ENCODE results near the gene NPDC1.

Gene NPDC1

DNA sequence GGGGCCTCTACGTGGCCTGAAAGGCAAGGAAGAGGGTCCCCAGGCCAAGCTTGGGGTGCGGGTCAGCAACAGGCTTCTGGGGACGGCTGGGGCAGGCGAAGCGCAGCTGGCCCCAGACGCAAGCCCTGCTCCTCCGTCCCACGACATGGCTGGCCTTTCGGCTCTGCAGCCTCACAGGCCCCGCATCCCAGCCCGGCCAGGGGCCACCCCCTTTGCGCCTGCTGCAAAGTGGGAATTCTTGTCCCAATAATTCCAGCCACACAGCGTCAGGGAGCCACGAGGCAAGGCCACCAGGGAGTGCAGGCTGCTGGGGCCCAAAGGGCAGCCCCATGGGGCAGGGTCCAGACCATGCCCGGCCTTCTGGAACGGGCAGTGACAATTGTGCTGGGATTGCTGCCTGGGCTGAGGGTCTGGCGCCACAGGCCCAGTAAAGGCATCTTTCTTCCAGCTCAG is 9.0 kb upstream of the NPDC1 start:
- Histone ChIP-seq H3K4me3 (ENCODE audit: low read length) (no peak overlapping the region), H3K27me3 (ENCODE audit: low read depth, low read length) (peaks cover 3% of the 10 kb centered on the region; the same call in 1 of the 2 replicates), H3K36me3 (replicated peaks; ENCODE audit: low read depth, low read length) (no peaks in the 10 kb centered on the region), H3K4me2 (ENCODE audit: low read length) (no peak overlapping the region), H3K79me2 (ENCODE audit: low read length) (no peaks in the 10 kb centered on the region), H3K27ac (ENCODE audit: low read length) (no peak overlapping the region), H3K9ac (ENCODE audit: low read length) (no peak overlapping the region), H3K4me1 (ENCODE audit: low read length) (no peaks in the 10 kb centered on the region), H4K20me1 (ENCODE audit: insufficient read depth, low read length) (no peaks in the 10 kb centered on the region), H2AFZ (ENCODE audit: low read depth, low read length) (no peak overlapping the region), H3K9me3 (ENCODE audit: insufficient read depth, low read length) (no peaks in the 10 kb centered on the region)
- TF ChIP-seq, protein P1, sequence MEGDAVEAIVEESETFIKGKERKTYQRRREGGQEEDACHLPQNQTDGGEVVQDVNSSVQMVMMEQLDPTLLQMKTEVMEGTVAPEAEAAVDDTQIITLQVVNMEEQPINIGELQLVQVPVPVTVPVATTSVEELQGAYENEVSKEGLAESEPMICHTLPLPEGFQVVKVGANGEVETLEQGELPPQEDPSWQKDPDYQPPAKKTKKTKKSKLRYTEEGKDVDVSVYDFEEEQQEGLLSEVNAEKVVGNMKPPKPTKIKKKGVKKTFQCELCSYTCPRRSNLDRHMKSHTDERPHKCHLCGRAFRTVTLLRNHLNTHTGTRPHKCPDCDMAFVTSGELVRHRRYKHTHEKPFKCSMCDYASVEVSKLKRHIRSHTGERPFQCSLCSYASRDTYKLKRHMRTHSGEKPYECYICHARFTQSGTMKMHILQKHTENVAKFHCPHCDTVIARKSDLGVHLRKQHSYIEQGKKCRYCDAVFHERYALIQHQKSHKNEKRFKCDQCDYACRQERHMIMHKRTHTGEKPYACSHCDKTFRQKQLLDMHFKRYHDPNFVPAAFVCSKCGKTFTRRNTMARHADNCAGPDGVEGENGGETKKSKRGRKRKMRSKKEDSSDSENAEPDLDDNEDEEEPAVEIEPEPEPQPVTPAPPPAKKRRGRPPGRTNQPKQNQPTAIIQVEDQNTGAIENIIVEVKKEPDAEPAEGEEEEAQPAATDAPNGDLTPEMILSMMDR (IDR thresholded peaks at IDR 0.05; ENCODE audit: low read depth, low read length) = no peak
- no peak for TF ChIP-seq EZH2phosphoT487 (IDR thresholded peaks at IDR 0.05; ENCODE audit: low read depth)

DNA sequence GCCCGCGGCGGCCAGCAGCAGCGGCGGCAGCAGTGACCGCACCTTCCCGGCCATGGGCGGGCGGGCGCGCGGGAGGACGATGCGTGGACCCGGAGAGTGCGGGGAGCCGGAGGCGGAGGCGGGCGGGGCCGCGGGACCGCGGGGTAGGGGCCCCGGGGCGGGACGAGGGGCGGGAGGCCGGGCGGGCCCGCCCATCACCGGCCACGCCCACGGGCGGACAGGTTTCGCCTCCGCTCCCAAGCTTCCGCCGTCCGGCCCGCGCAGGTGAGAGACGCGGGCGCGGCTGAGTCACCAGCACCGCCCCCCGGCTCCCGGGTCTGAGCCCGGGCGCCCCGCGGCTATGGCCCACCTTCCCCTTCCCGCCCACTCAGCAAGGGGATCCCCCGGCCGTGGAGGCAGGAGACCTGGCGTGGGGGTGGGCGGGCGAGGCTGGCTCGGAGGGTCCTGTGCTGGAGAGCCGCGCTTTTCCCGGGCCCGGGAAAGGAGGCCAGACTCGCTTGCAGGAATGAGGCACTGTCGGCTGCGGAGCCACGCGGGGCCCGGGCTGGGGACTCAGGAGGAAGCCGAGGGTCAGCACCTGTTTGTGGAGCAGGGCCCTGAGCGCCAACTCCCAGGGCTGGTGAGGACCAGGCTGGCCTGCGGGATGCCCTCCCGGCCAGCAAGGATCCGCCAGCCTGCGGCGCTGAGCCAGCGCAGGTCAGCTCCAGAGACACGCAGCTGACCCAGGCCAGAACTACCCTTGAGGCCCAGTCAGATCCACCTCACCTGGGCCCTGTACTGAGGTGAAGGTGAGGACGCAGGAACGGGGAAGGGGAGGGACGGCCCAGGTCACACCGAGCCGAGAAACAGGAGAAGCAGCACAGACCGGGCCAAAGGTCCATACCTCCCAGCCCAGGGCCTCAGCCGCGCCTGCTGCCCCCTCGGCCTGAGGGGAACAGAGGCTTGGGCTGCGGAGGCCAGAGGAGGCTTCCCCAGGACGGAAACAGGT is 8.3 kb upstream of the NPDC1 start, which contains the start of gene ENTPD2:
Gene ENTPD2 (minus strand): TSS at position 118 of the 988 bp plus-strand sequence. CDS start 64 bp downstream, at position 54.
- Histone ChIP-seq H3K79me2 (ENCODE audit: low read length) (no peaks in the 10 kb centered on the region), H3K4me1 (ENCODE audit: low read length) (no peaks in the 10 kb centered on the region), H3K36me3 (replicated peaks; ENCODE audit: low read depth, low read length) (no peaks in the 10 kb centered on the region), H3K4me3 (ENCODE audit: low read length) (no peak within 1 kb of the TSS), H3K9ac (ENCODE audit: low read length) (no peak within 1 kb of the TSS), H2AFZ (ENCODE audit: low read depth, low read length) (no peak within 1 kb of the TSS), H3K27ac (ENCODE audit: low read length) (no peak within 1 kb of the TSS), H3K9me3 (ENCODE audit: insufficient read depth, low read length) (no peaks in the 10 kb centered on the region), H3K4me2 (ENCODE audit: low read length) (no peak within 1 kb of the TSS), H4K20me1 (ENCODE audit: insufficient read depth, low read length) (no peaks in the 10 kb centered on the region), H3K27me3 (ENCODE audit: low read depth, low read length) (peaks cover 3% of the 10 kb centered on the region; the same call in 1 of the 2 replicates)
- TF ChIP-seq EZH2phosphoT487 (IDR thresholded peaks at IDR 0.05; ENCODE audit: low read depth) = no peak
- TF ChIP-seq, protein P1 (IDR thresholded peaks at IDR 0.05; ENCODE audit: low read depth, low read length) = no peak

DNA sequence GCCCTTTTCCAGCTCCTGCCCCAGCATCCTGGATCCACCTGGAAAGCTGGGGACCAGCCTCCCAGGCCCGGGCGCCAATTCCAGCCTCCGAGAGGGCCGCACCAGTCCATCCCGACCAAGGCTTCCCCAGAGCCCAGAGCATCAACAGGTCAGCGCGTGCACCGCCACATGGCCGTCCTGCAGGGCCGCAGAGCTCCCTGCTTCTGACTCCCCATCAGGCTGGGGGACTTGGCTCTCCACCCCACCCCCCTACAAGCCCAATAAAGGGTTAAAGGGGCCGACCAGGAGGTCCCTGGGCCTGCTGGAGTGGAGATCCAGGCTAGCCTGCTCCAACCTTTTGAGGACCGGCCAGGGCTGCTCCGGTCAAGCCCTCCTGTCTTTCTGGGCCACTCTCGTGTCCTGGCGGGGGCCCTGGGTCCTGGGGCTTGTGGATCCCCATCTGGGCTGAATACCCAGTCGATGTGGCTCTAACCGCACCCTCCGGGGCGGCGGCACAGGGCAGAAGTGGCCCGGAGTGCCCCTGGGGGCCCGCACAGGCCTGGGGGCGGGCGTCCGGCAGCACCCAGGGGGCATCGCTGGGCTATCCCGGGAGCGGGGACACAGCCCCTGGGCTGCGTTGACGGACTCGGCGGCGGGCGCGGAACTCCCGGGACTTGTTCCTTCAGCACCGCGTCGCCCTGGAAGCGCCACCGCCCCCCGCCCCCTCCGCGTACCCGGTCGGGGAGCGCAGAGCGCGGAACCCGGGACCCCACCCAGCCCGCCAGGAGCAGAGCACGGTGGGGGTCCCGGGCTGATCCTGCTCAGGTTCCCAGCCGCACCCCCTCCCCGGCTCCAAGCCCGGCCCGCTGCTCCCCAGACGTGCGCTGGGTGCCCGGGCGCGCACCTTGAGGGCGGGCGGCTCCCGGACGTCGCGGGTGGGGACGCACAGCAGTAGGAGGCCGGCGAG is 7.3 kb upstream of the NPDC1 start:
- Histone ChIP-seq H3K27ac (ENCODE audit: low read length) (no peak overlapping the region), H3K4me2 (ENCODE audit: low read length) (no peak overlapping the region), H3K27me3 (ENCODE audit: low read depth, low read length) (peaks cover 3% of the 10 kb centered on the region; the same call in 1 of the 2 replicates), H3K4me1 (ENCODE audit: low read length) (no peaks in the 10 kb centered on the region), H3K9ac (ENCODE audit: low read length) (no peak overlapping the region), H3K36me3 (replicated peaks; ENCODE audit: low read depth, low read length) (no peaks in the 10 kb centered on the region), H3K79me2 (ENCODE audit: low read length) (no peaks in the 10 kb centered on the region), H3K4me3 (ENCODE audit: low read length) (no peak overlapping the region), H3K9me3 (ENCODE audit: insufficient read depth, low read length) (no peaks in the 10 kb centered on the region), H2AFZ (ENCODE audit: low read depth, low read length) (no peak overlapping the region), H4K20me1 (ENCODE audit: insufficient read depth, low read length) (no peaks in the 10 kb centered on the region)
- no peak for TF ChIP-seq EZH2phosphoT487 (IDR thresholded peaks at IDR 0.05; ENCODE audit: low read depth)
- TF ChIP-seq, protein P1 (IDR thresholded peaks at IDR 0.05; ENCODE audit: low read depth, low read length) = no peak
